Colonic mucosa (tissue), 4 donors: ENCODE results near the gene FAIM. TPM values are rescaled to one million over a fixed set of nuclear protein-coding genes. Genes with fewer than 3 reads are reported as not detected.

Experiments used
- DNase-seq: peaks from one replicate; pipeline ENCODE4 v3.0.0-alpha.2; 2020
- H3K27ac ChIP-seq: fragments of 200-600 bp; one replicate; pipeline ENCODE4 v1.8.0; 2021
- H3K27me3 ChIP-seq: fragments of 200-600 bp; one replicate; pipeline ENCODE4 v1.8.0; 2021
- H3K36me3 ChIP-seq: fragments of 200-600 bp; one replicate; pipeline ENCODE4 v1.8.0; 2021
- H3K4me1 ChIP-seq: fragments of 200-600 bp; one replicate; pipeline ENCODE4 v1.8.0; 2021; ENCODE audit warnings: mild to moderate bottlenecking
- H3K4me3 ChIP-seq: fragments of 200-600 bp; one replicate; pipeline ENCODE4 v1.8.0; 2021
- H3K9ac ChIP-seq, 2 donors: one replicate each; pipeline ENCODE4 v1.7.0; 2013; ENCODE audit warnings: control low read depth in 2 of 2, low read depth in 2 of 2, low read length in 2 of 2
- H3K9me3 ChIP-seq: fragments of 200-600 bp; one replicate; pipeline ENCODE4 v1.8.0; 2021
- CTCF ChIP-seq: fragments of 200-600 bp; IDR thresholded peaks from one replicate; pipeline ENCODE4 v1.8.0; 2022; ENCODE audit warnings: antibody characterized with exemption, mild to moderate bottlenecking
- intact Hi-C: fragments of 100-400 bp; cut with DNase I; formaldehyde crosslinking; loops from one replicate; pipeline ENCODE4 v1.14.1; 2022
- total RNA-seq, 2 donors: library from RNA; stranded (reverse); fragmentation: NEBNext Ultra II Directional in 1 of 2; extraction: Animal tissue kit (Norgen Biotek cat#: 25700) in 1 of 2; gene quantifications; one replicate each; pipeline ENCODE4 v1.2.1, GENCODE V29; 2021
- donor health status: healthy.
- donor health status: DM: no; HTN: no; CAD: no.
- donor health status: DM: no; HTN: no; CAD: no.

FAIM gene
- total RNA-seq, 2 donors from 2014 or later = 4.4 to 7.0 TPM

- Histone ChIP-seq H3K27ac (no peak overlapping the region), H3K27me3 (no peaks in the 10 kb centered on the region), H3K4me1 (no peaks in the 10 kb centered on the region), H3K36me3 (no peaks in the 10 kb centered on the region), H3K9me3 (no peaks in the 10 kb centered on the region), H3K4me3 (no peak overlapping the region), H3K9ac (no peak overlapping the region)
- intact Hi-C loops = no loop called here
- DNase-seq = no peak
- TF ChIP-seq CTCF = no peak
Observed at GRCh38 chr3:138620431-138620830, 11.9 kb downstream of the FAIM start.

GRCh38 chr3:138624518-138624917 lies 15.9 kb downstream of the FAIM start:
- intact Hi-C loops = no loop called here
- no peak overlapping the region for H3K4me3 ChIP-seq
- H3K4me1 ChIP-seq = no peaks in the 10 kb centered on the region

GRCh38 chr3:138625707-138626365 lies 17.3 kb downstream of the FAIM start:
- intact Hi-C loops = no loop called here
- H3K36me3 ChIP-seq = no peaks in the 10 kb centered on the region
- H3K27me3 ChIP-seq = no peaks in the 10 kb centered on the region
- no peak overlapping the region for H3K27ac ChIP-seq
- no peaks in the 10 kb centered on the region for H3K4me1 ChIP-seq
- no peak for TF ChIP-seq CTCF
- H3K9me3 ChIP-seq = no peaks in the 10 kb centered on the region
- no peak overlapping the region for H3K9ac ChIP-seq
- no peak overlapping the region for H3K4me3 ChIP-seq
- DNase-seq = no peak

More at GRCh38 chr3:138624518-138624917, 15.9 kb downstream of the FAIM start:
- TF ChIP-seq CTCF = no peak
- Histone ChIP-seq H3K9me3 (no peaks in the 10 kb centered on the region), H3K9ac (no peak overlapping the region), H3K36me3 (no peaks in the 10 kb centered on the region), H3K27me3 (no peaks in the 10 kb centered on the region), H3K27ac (no peak overlapping the region)
- DNase-seq = no peak

- no peaks in the 10 kb centered on the region for H3K4me1 ChIP-seq
- no peaks in the 10 kb centered on the region for H3K9me3 ChIP-seq
- no peak for TF ChIP-seq CTCF
- no peak overlapping the region for H3K27ac ChIP-seq
- DNase-seq = no peak
- no peaks in the 10 kb centered on the region for H3K27me3 ChIP-seq
- no peak overlapping the region for H3K9ac ChIP-seq
- no peak overlapping the region for H3K4me3 ChIP-seq
- no peaks in the 10 kb centered on the region for H3K36me3 ChIP-seq
- intact Hi-C loops = no loop called here
Observed at GRCh38 chr3:138629526-138629925, 21.0 kb downstream of the FAIM start.

GRCh38 chr3:138638641-138639040 lies 30.1 kb downstream of the FAIM start:
- intact Hi-C loops = no loop called here
- DNase-seq = no peak
- no peak overlapping the region for H3K4me3 ChIP-seq
- TF ChIP-seq CTCF = no peak
- H3K4me1 ChIP-seq = no peaks in the 10 kb centered on the region
- no peaks in the 10 kb centered on the region for H3K36me3 ChIP-seq
- H3K27ac ChIP-seq = no peak overlapping the region
- no peaks in the 10 kb centered on the region for H3K9me3 ChIP-seq
- no peaks in the 10 kb centered on the region for H3K27me3 ChIP-seq
- H3K9ac ChIP-seq = no peak overlapping the region
